GM12878 (cell line): ENCODE results near the gene SLC50A1. TPM values are rescaled to one million over a fixed set of nuclear protein-coding genes. Genes with fewer than 3 reads are reported as not detected.
A peak's percentile ranks its signal among the peaks of the same experiment; 100 is the strongest.

Source experiments
- ATAC-seq: fragments of 200-7000 bp; cut with Tn5 transposase; 3 replicates; pipeline ENCODE4 v1.9.1; 2020; ENCODE audit warnings: mild to moderate bottlenecking, moderate library complexity
- BruUV-seq: library from RNA; stranded (reverse); fragments of 400-500 nt; replicated peaks from 2 replicates; lab custom pipeline; 2021; lab: Mats Ljungman, UMichigan
- CTCF ChIA-PET: fragments of 300-600 bp; sonication (Branson Sonifier 250); formaldehyde crosslinking; extraction: SDS; loops from one replicate; lab custom pipeline; 2021; ENCODE audit warnings: inconsistent platforms; lab: Yijun Ruan, JAX
- POLR2A ChIA-PET: fragments of 350-600 bp; formaldehyde crosslinking; extraction: SDS; loops from one replicate; lab custom pipeline; 2021; ENCODE audit warnings: inconsistent platforms; lab: Charles Lee
- RAD21 ChIA-PET: fragments of 300-600 bp; sonication (Branson Sonifier 250); formaldehyde crosslinking; loops from one replicate; lab custom pipeline; 2023; ENCODE audit warnings: antibody characterized with exemption; ENCODE audit not compliant: unreplicated experiment; lab: Charles Lee
- SMC1A ChIA-PET: fragments of 300-600 bp; sonication (Branson Sonifier 250); formaldehyde crosslinking; loops from one replicate; lab custom pipeline; 2023; ENCODE audit not compliant: unreplicated experiment, uncharacterized antibody; lab: Charles Lee
- DNase-seq: peaks from one replicate; pipeline ENCODE4 v3.0.0-alpha.2; 2011; ENCODE audit warnings: low read depth, low spot score
- FAIRE-seq: peaks from 3 replicates; lab custom pipeline; 2011; peaks lifted over from hg19 to GRCh38; lab: Jason Lieb, UNC
- H2AFZ ChIP-seq: 2 replicates; pipeline ENCODE4 v1.6.0; 2011; ENCODE audit warnings: low read depth, low read length, control low read depth; ENCODE audit not compliant: control insufficient read depth
- H3K27ac ChIP-seq: 2 replicates; pipeline ENCODE4 v1.5.1; 2011; ENCODE audit warnings: control low read depth; ENCODE audit not compliant: control insufficient read depth, insufficient read depth
- H3K27me3 ChIP-seq, 2 experiments: replicated peaks in 1 of 2; 2 replicates each; pipeline versions ENCODE4 v1.6.0 to v1.6.1; 2011; ENCODE audit warnings: low read length in 1 of 2; ENCODE audit not compliant: control insufficient read depth in 2 of 2, insufficient read depth in 2 of 2
- H3K36me3 ChIP-seq, 2 experiments: 2 replicates each; pipeline ENCODE4 v1.5.1; 2011; ENCODE audit warnings: low read length in 1 of 2; ENCODE audit not compliant: control insufficient read depth in 2 of 2, insufficient read depth in 2 of 2
- H3K4me1 ChIP-seq: 2 replicates; pipeline ENCODE4 v1.6.1; 2011; ENCODE audit warnings: mild to moderate bottlenecking, low read length, moderate library complexity, mixed read lengths; ENCODE audit not compliant: control insufficient read depth, insufficient read depth
- H3K4me2 ChIP-seq: 2 replicates; pipeline ENCODE4 v1.6.0; 2011; ENCODE audit warnings: control low read depth; ENCODE audit not compliant: control insufficient read depth, insufficient read depth
- H3K4me3 ChIP-seq: fragments of 200-600 bp; sonication (generic); 2 replicates; pipeline ENCODE4 v1.5.1; 2016
- H3K79me2 ChIP-seq: 2 replicates; pipeline ENCODE4 v1.6.0; 2011; ENCODE audit warnings: low read length; ENCODE audit not compliant: control insufficient read depth, insufficient read depth
- H3K9ac ChIP-seq: 2 replicates; pipeline ENCODE4 v1.8.0; 2011; ENCODE audit warnings: low read length, control low read depth, mixed read lengths; ENCODE audit not compliant: control insufficient read depth, insufficient read depth
- H3K9me3 ChIP-seq: replicated peaks from 3 replicates; pipeline ENCODE4 v1.5.1; 2011; ENCODE audit warnings: mild to moderate bottlenecking, low read length; ENCODE audit not compliant: control insufficient read depth, insufficient read depth
- H4K20me1 ChIP-seq: 2 replicates; pipeline ENCODE4 v1.6.0; 2011; ENCODE audit not compliant: control insufficient read depth, insufficient read depth
- BMI1 ChIP-seq: fragments of 450-650 bp; IDR thresholded peaks from 2 replicates; pipeline ENCODE4 v1.6.1; 2016; ENCODE audit warnings: mild to moderate bottlenecking, moderate library complexity, borderline replicate concordance
- EED ChIP-seq: sonication (generic); IDR thresholded peaks from 2 replicates; pipeline ENCODE4 v1.6.1; 2016; ENCODE audit warnings: antibody characterized with exemption, low read depth
- KLF5 ChIP-seq: fragments of 450-650 bp; IDR thresholded peaks from 2 replicates; pipeline ENCODE4 v1.6.1; 2014; ENCODE audit warnings: mild to moderate bottlenecking; ENCODE audit not compliant: partially characterized antibody
- NR2C1 ChIP-seq: fragments of 450-650 bp; IDR thresholded peaks from 2 replicates; pipeline ENCODE4 v1.6.1; 2017; ENCODE audit warnings: antibody characterized with exemption, mild to moderate bottlenecking, moderate library complexity
- SPI1 ChIP-seq: IDR thresholded peaks from 2 replicates; pipeline ENCODE4 v1.6.1; 2011; ENCODE audit warnings: low read depth, mild to moderate bottlenecking, low read length, moderate library complexity, borderline replicate concordance; ENCODE audit not compliant: insufficient read depth
- ZNF207 ChIP-seq: fragments of 450-650 bp; IDR thresholded peaks from 2 replicates; pipeline ENCODE4 v1.6.1; 2014; ENCODE audit warnings: antibody characterized with exemption, mild to moderate bottlenecking, borderline replicate concordance
- ZNF622 ChIP-seq: fragments of 450-650 bp; IDR thresholded peaks from 2 replicates; pipeline ENCODE4 v1.6.1; 2017; ENCODE audit warnings: mild to moderate bottlenecking, inconsistent platforms
- WGBS: methylation state at CpG from one replicate; pipeline ENCODE4 v1.1.6; 2016; ENCODE audit warnings: low lambda C conversion rate; ENCODE audit not compliant: insufficient replicate concordance, insufficient coverage; ENCODE audit errors: missing lambda C conversion rate; 5-methylcytosine and 5-hydroxymethylcytosine counted together
- in situ Hi-C: fragments of 300-500 bp; cut with MboI; formaldehyde crosslinking; loops from 9 replicates; pipeline ENCODE4 v1.14.3; 2018; ENCODE audit warnings: mixed read lengths
- intact Hi-C: fragments of 100-400 bp; cut with micrococcal nuclease; formaldehyde crosslinking; loops from one replicate; pipeline ENCODE4 v1.14.2; 2022; ENCODE audit not compliant: unreplicated experiment
- polyA plus RNA-seq, 11 experiments: library from polyadenylated mRNA; depleted of rRNA in 4 of 11; unstranded in 6 of 11; stranded (reverse) in 5 of 11; fragments of >200 nt; fragmentation: Nextera tagmentation in 4 of 11; fragmentation: Illumina TruSeq in 1 of 11; extraction: Ambion mirVana in 4 of 11; extraction: Trizol in 1 of 11; gene quantifications; 1 replicate in 1 of 11; 2 replicates in 10 of 11; pipeline versions ENCODE4 v1.2.1 to v1.2.3, GENCODE V29; 2011 to 2016; ENCODE audit warnings: inconsistent platforms in 2 of 11, missing spikeins in 2 of 11, low read depth in 1 of 11
- total RNA-seq, 4 experiments: library from RNA; depleted of rRNA in 3 of 4; stranded (reverse); fragments of >200 nt in 3 of 4; fragmentation: Illumina TruSeq in 1 of 4; extraction: Trizol in 1 of 4; gene quantifications; 2 replicates each; pipeline versions ENCODE4 v1.2.1 to v1.2.3, GENCODE V29; 2013 to 2021

SLC50A1 gene
- total and polyA plus RNA-seq, 10 of the 15 experiments (the other 5 are each of a cell fraction or from before 2014, with no cell fraction given), result 32.5 to 85.6 (median 54.0) TPM

- Histone ChIP-seq H3K9me3 (no peaks in the 10 kb centered on the region; the same call in 2 of the 3 replicates), H3K4me3 (peak overlapping the region; percentile 73), H3K9ac (peak overlapping the region; percentile 18; the same call in 1 of the 2 replicates), H3K4me1 (peaks cover 26% of the 10 kb centered on the region), H3K27ac (no peak overlapping the region), H2AFZ (peak overlapping the region; percentile 96), H3K36me3 (peaks cover 0 to 3% of the 10 kb centered on the region in 2 experiments; a peak in 1 of 4 replicates), H3K79me2 (peaks cover 12% of the 10 kb centered on the region), H4K20me1 (no peaks in the 10 kb centered on the region), H3K27me3 (no peaks in the 10 kb centered on the region), H3K4me2 (peak overlapping the region; percentile 97)
- WGBS, result 41% methylated on average over 22 of the region's 35 CpGs
- intact Hi-C loops (loop anchor here (5.0 kb wide), 1 partner anchor 37 kb away; the partner anchor contains the start of gene SLC50A1), in situ Hi-C loops (no loop called here)
- CTCF ChIA-PET, result interaction anchor here (0.9 to 12.1 kb wide), 19 partner anchors 10 to 133 kb away, joined by 3 to 284 read pairs (median 5); partner anchors contain the start of genes SLC50A1 and THBS3
- ATAC-seq (no peak), DNase-seq (no peak), FAIRE-seq (no peak)
- SMC1A ChIA-PET, result interaction anchor here (1.1 to 4.7 kb wide), 4 partner anchors 19 to 52 kb away, joined by 3 to 46 read pairs (median 5); no protein-coding TSS in a partner anchor
- no TSS peak for BruUV-seq
- TF ChIP-seq BMI1, result peak; percentile 87
- no peak for TF ChIP-seq ZNF622
- no peak for TF ChIP-seq ZNF207
- peak; percentile 43; the same call in 1 of the 2 replicates for TF ChIP-seq SPI1
- TF ChIP-seq NR2C1, result no peak
- TF ChIP-seq EED, result no peak; the same call in 1 of the 2 replicates
- no peak for TF ChIP-seq KLF5
- POLR2A ChIA-PET, result interaction anchor here (0.5 to 7.4 kb wide), 8 partner anchors 8 to 1223 kb away, joined by 3 to 77 read pairs (median 8); partner anchors contain the start of genes CLK2 and ENTREP3
- RAD21 ChIA-PET, result interaction anchor here (0.9 to 4.8 kb wide), 9 partner anchors 11 to 149 kb away, joined by 3 to 77 read pairs (median 5); partner anchors contain the start of gene THBS3
Observed at GRCh38 chr1:155174324-155175280, 39.0 kb downstream of the SLC50A1 start.
